ENCODE results near the gene C3orf49.

DNA sequence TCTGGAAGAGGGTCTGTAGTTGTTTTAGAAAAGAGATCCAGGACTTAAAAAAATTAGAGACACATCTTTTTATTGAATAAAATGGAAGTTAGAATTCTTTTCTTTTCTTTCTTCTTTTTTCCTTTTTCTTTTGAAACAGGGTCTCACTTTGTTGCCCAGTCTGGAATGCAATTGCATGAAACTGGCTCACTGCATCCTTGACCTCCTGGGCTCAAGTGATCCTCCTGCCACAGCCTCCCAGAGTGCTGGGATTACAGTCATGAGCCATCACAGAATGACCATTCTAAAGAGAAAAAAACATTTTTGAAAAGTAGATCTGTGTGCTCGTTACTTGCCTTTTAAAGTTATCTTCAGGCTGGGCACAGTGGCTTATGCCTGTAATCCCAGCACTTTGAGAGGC lies 48.1 kb downstream of the C3orf49 start:
- no peak for TF ChIP-seq CTCF (IDR thresholded peaks at IDR 0.05)
- no peak for TF ChIP-seq POLR2A (IDR thresholded peaks at IDR 0.05)

Data from uterus (tissue), 2 donors.